ENCODE data around the gene KIAA0586. TPM values are rescaled to one million over a fixed set of nuclear protein-coding genes. Genes with fewer than 3 reads are reported as not detected.
"Not testable (repeated sequence)": the region's sequence is repeated elsewhere in the genome, so short reads cannot be mapped to it uniquely, and the experiment has no call there.

Gene KIAA0586
- total RNA-seq, 2 donors from 2014 or later: 11.9 to 12.4 TPM

DNA sequence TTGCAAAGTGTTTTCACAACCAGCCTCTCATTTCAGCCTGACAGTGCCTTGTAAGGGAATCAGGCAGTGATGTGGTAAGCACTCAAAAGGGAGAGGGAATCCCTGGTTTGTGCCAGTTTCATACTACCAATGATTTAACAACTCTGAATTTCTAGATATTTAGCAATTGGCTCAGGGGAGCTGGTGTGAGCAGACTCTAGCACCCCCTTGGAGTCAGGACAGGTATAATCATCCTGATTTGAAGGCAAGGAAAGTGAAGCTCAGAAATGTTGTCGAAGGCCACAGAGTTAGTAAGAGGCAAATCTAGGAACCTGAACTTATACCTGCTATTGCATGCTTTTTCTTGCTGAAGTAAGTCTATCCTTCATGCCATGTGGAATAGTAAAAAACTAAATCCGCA lies 147.1 kb downstream of the KIAA0586 start:
- no peak for ATAC-seq
- intact Hi-C loops (cut with DNase I): no loop called here

DNA sequence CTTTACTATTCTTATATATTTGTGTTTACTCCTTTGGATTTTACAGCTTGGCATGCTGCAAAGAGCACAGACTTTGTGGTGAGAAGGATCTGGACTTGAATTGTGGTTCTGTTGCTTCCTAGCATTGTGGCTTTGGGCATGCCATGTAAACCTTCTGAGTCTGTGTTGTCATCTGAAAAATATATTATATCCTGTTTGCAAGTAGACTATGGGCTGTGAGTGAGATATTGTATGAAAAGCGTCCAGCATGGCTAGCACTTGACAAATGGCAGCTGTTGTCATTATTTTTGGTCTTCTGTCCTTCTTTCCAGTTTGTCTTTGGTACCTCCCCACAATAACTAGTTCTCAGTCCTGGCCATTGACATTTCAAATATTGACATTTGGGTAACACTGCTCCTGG lies 148.4 kb downstream of the KIAA0586 start:
- intact Hi-C loops (cut with DNase I): no loop called here
- DNase-seq (no peak), ATAC-seq (no peak)

More for the DNA sequence above, 147.1 kb downstream of the KIAA0586 start:
- no peak for DNase-seq

DNA sequence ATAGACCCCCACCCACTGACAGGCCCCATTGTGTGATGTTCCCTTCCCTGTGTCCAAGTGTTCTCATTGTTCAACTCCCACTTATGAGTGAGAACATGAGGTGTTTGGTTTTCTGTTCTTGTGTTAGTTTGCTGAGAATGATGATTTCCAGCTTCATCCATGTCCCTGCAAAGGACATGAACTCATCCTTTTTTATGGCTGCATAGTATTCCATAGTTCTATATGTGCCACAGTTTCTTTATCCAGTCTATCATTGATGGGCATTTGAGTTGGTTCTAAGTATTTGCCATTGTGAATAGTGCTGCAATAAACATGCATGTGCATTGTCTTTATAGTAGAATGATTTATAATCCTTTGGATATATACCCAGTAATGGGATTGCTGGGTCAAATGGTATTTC lies 152.5 kb downstream of the KIAA0586 start:
- DNase-seq; intact Hi-C loops (cut with DNase I); ATAC-seq: not testable (repeated sequence)

DNA sequence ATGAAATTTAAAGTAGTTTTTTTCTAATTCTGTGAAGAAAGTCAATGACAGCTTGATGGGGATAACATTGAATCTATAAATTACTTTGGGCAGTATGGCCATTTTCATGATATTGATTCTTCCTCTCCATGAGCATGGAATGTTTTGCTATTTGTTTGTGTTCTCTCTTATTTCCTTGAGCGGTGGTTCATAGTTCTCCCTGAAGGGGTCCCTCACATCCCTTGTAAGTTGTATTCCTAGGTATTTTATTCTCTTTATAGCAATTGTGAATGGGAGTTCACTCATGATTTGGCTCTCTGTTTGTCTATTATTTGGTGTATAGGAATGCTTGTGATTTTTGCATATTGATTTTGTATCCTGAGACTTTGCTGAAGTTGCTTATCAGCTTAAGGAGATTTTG lies 153.9 kb downstream of the KIAA0586 start:
- intact Hi-C loops (cut with DNase I); ATAC-seq; DNase-seq: not testable (repeated sequence)

DNA sequence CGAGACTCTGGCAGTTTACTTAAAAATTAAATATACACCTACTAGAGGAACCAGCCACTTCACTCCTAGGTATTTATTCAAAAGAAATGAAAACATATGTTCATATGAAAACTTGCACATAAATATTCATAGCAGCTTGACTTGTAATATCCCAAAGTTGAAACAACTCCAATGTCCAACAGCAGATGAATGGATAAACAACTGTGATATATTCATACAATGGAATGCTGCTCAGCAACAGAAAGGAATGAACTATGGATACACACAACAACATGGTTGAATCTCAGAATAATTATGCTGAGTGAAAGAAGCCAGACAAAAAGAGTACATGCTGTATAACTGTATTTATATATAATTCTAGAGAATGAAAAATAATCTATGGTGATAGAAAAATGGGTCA lies 156.9 kb downstream of the KIAA0586 start:
- no peak for ATAC-seq
- intact Hi-C loops (cut with DNase I): no loop called here
- DNase-seq: no peak

DNA sequence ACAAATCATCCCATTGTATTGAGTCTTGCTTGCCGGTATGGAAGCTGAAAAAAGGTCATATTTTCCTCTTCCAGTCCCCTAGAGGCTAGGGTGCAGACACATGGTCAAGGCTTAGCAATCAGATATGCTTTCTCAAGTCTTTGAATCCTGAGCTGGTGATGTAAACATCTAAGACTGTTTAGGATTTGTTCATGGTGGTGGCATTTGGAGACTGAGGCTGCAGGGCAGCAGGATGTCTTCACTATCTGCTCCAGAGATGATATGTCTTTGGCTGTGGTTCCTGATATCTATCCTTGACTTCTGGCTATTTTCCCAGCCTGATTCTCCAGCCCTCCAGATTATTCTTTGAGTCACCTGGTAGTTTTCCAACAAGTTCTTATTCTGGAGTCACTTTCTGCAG lies 159.8 kb downstream of the KIAA0586 start:
- intact Hi-C loops (cut with DNase I): no loop called here
- DNase-seq (no peak), ATAC-seq (peak in 1 of 2 donors; percentile 71)

DNA sequence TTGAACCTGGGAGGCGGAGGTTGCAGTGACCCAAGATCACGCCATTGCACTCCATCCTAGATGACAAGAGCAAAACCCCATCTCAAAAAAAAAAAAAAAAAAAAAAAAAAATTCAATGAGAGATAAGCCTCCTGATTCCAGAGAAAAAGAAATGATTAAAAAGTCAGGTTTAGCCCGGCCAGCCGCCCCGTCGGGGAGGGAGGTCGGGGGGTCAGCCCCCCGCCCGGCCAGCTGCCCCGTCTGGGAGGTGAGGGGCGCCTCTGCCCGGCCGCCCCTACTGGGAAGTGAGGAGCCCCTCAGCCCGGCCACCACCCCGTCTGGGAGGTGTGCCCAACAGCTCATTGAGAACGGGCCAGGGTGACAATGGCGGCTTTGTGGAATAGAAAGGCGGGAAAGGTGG lies 160.8 kb downstream of the KIAA0586 start:
- DNase-seq; intact Hi-C loops (cut with DNase I); ATAC-seq: not testable (repeated sequence)

DNA sequence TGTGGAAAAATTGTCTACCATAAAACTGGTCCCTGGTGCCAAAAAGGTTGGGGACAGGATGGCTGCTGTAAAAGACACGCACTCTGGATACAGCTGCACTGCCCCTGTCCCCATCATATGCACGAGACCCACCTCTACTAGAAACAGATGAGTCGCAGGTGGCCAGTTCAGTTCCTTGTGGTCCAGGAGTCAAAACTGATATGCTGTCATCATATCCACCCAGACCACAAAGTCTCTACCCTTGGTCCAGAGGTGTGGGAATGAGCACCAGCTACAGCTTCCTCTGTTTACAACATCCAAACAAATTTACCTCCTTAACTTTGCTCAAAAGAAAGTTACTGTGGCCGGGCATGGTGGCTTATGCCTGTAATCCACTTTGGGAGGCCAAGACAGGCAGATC lies 166.5 kb downstream of the KIAA0586 start:
- ATAC-seq (no peak), DNase-seq (no peak)
- intact Hi-C loops (cut with DNase I): no loop called here

DNA sequence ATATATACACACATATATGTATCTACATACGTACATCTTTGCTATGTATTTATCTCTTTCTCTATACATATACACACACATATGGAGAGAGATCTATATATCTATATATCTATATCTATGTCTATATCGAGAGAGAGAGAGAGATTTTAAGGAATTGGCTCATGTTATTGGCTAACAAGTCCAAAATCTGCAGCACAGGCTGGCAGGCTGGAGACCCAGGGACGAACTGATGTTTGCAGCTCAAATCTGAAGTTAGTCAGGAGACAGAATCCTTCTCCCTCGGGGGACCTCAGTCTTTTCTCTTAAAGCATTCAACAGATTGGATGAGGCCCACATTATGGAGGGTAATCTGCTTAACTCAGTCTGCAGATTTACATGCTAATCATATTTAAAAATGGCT lies 169.5 kb downstream of the KIAA0586 start:
- DNase-seq: no peak
- ATAC-seq: no peak

DNA sequence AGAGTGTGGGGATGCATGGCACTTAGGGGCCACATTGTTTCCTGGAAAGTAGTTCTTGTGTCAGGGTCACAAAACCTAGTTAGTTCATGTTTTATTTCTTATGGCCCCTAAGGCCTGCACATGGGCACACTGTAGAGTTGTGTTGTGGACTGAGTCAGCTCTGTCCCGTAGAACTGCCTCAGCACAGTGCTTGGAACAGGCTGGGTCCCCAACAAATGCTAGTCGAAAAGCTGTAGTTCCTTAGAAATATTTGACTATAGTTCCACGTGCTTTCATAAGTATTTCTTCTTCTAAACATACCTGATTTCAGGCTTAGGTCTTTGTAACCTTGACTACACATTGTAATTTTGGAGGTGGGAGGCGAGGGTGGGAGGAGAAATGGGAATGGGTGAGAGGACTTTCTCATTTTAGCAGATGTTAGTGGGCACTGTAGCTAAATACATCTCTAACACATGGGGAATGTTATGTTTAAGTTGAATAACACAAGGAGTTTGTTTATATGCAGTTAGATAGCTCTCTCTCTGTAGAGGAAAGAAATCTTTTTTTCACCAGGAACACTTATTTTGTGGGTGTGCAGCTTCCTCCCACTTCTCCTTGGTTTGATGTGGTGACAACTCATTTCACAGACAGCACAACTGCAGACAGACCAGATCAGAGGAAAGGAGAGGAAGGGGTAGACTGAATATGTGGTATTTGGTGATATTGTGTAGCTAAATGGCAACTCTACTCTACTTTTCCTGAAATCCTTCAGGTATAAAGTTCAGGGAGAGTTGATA lies 170.7 kb downstream of the KIAA0586 start:
- intact Hi-C loops (cut with DNase I): no loop called here

More for the DNA sequence above, 169.5 kb downstream of the KIAA0586 start:
- intact Hi-C loops (cut with DNase I): no loop called here

DNA sequence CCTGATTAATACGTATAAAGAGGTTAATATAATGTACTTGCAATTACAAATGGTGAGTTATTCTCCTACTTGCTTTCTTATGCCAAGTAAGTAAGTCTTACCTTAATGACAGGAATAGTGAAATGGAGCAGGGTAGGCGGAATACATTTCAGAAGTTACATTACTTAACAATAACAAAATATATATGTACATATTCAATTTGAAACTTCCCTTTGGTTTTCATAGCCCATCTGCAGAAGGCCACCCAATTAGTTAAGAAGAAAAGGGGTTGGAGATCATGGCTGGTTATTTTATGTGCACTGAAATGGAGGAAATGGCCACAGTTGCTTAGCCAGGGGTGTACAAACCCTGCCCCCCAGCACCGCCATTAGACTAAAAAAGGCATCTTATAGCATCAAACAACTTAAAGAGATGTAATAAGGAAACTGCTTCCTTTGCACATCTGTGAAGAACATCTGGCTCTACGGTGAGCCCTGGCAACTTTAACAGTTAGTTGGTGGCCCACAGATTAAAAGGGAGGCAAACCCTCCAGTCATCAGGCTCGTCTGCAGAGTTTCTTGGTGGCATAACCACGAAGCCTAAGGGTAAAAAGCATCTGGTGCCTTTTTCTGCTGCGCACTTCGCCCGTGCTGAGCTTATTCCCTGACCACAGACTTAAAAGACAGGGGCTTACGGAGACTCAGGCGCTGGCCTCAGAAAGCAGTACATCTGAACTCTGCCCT lies 171.4 kb downstream of the KIAA0586 start:
- intact Hi-C loops (cut with DNase I): no loop called here
- DNase-seq (no peak), ATAC-seq (no peak)

More for the DNA sequence above, 170.7 kb downstream of the KIAA0586 start:
- no peak for ATAC-seq
- DNase-seq: no peak

DNA sequence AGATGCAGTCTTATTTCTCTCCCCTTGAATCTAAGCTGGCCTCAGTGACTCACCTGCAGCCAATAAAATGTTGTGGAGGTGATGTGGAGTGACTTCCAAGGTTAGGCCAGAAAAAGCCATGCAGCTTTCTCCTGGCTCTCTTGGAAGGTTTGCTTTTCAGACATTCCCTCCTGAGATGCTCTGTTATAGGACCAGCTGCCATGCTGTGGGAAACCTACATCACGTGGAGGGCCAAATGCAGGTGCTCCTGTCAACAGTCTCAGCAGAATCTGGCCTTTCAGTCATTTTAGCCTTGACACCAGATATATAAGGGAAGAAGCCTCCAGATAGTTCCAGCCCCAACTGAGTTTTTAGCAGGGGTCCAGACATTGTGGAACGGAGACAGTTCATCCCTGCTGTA lies 172.2 kb downstream of the KIAA0586 start:
- intact Hi-C loops (cut with DNase I): no loop called here
- no peak for ATAC-seq

More for the DNA sequence above, 172.2 kb downstream of the KIAA0586 start:
- DNase-seq: no peak

Other genes with a start within 250 kb of the KIAA0586 start
- 10 to 100 TPM; 66.9 to 76.8 TPM for gene ACTR10, start 227.6 kb upstream of the KIAA0586 start, total RNA-seq
- gene PSMA3, start 182.9 kb upstream of the KIAA0586 start, total RNA-seq: 100 to 1,000 TPM; 121 to 134 TPM
- 10 to 100 TPM; 20.5 to 22.9 TPM for gene ARID4A, start 129.2 kb upstream of the KIAA0586 start, total RNA-seq
- gene TOMM20L, start 31.8 kb upstream of the KIAA0586 start, total RNA-seq: not detected
- gene TIMM9, start 188 bp upstream of the KIAA0586 start, total RNA-seq: 10 to 100 TPM; 22.6 to 35.1 TPM
- 10 to 100 TPM in 1 of 2 donors, 1 to 10 TPM in 1; 7.0 to 10.3 TPM for gene DACT1, start 210.2 kb downstream of the KIAA0586 start, total RNA-seq